ENCODE data around the gene SERPINI1.

SERPINI1 gene

GRCh38 chr3:167735233-167736138 is at the start of gene SERPINI1:
Gene SERPINI1, plus strand, starts transcription at chr3:167735721. Its CDS starts 53,408 bp downstream, at chr3:167789129.
- DNase-seq (ENCODE audit: low spot score), result peak; percentile 60
- in situ Hi-C loops (cut with MboI; ENCODE audit: low pct_unique_long_range_greater_than_20kb, low sequenced_read_pairs, unreplicated experiment), result no loop called here
- no peak for TF ChIP-seq CTCF (IDR thresholded peaks at IDR 0.05; ENCODE audit: extremely low read depth, insufficient read depth, missing control alignments)

GRCh38 chr3:167691366-167691765 is 44.2 kb upstream of the SERPINI1 start:
- no peak for TF ChIP-seq CTCF (IDR thresholded peaks at IDR 0.05; ENCODE audit: extremely low read depth, insufficient read depth, missing control alignments)
- DNase-seq (ENCODE audit: low spot score), result peak; percentile 62
- in situ Hi-C loops (cut with MboI; ENCODE audit: low pct_unique_long_range_greater_than_20kb, low sequenced_read_pairs, unreplicated experiment), result no loop called here

GRCh38 chr3:167694121-167694520 is 41.4 kb upstream of the SERPINI1 start:
- DNase-seq (ENCODE audit: low spot score), result no peak
- in situ Hi-C loops (cut with MboI; ENCODE audit: low pct_unique_long_range_greater_than_20kb, low sequenced_read_pairs, unreplicated experiment), result no loop called here
- TF ChIP-seq CTCF (IDR thresholded peaks at IDR 0.05; ENCODE audit: extremely low read depth, insufficient read depth, missing control alignments), result no peak

DNA sequence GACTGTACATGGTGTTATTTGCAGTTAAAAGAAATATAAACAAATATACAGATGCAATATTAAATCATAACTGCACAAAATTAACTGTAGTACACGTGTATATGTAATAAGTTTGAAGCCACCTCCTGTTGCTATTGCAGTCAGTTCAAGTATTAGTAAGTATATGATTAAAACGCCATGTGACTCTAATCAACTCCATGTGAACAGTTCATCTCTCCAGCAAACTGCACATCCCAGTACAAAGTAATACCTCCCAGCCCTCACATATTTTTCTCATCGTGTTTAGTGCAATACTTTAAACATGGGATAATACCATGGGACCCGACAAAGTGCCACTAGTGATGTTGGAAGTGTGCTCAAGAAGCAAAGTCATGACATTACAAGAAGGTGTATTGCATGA is 35.5 kb upstream of the SERPINI1 start:
- TF ChIP-seq CTCF (IDR thresholded peaks at IDR 0.05; ENCODE audit: extremely low read depth, insufficient read depth, missing control alignments), result no peak
- in situ Hi-C loops (cut with MboI; ENCODE audit: low pct_unique_long_range_greater_than_20kb, low sequenced_read_pairs, unreplicated experiment), result no loop called here
- DNase-seq (ENCODE audit: low spot score), result no peak

- no peak for DNase-seq (ENCODE audit: low spot score)
- in situ Hi-C loops (cut with MboI; ENCODE audit: low pct_unique_long_range_greater_than_20kb, low sequenced_read_pairs, unreplicated experiment), result no loop called here
- no peak for TF ChIP-seq CTCF (IDR thresholded peaks at IDR 0.05; ENCODE audit: extremely low read depth, insufficient read depth, missing control alignments)
These were observed 34.6 kb upstream of the SERPINI1 start for GRCh38 chr3:167700926-167701325.

- in situ Hi-C loops (cut with MboI; ENCODE audit: low pct_unique_long_range_greater_than_20kb, low sequenced_read_pairs, unreplicated experiment), result no loop called here
- no peak for DNase-seq (ENCODE audit: low spot score)
- no peak for TF ChIP-seq CTCF (IDR thresholded peaks at IDR 0.05; ENCODE audit: extremely low read depth, insufficient read depth, missing control alignments)
These were observed 29.7 kb upstream of the SERPINI1 start for GRCh38 chr3:167705840-167706239.

Data from GM13977 (cell line).